ENCODE results near the gene CEP70.

CEP70 gene

DNA sequence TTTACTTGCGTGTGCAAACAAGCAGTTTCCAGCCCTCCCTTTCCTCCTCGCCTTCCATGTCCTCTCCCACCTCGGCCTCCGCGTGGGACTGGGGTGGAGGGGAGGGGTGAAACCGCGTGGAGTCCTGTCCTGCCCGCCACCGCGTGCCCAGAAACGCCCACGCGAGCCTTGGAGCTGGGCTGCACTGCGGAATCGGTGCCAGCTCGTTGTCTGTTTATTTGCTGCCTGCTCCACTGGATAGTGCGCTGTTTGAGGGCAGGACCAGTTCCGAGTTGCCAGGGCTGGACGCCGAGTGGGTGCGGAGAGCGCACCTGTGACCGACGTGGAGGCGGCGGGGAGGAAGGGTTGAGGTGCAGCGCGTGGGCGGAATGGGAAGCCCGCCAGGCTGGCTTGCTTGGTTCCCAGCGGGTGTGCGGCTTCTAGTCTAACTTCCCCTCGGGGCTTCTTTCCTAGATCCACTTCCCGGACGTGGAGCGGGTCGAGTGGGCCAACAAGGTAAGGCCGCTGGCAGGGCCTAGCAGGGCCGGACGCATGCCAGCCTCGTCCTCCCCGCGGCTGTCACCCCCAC, 142.4 kb downstream of the CEP70 start:
- no peak for DNase-seq (ENCODE audit: low read depth)

DNA sequence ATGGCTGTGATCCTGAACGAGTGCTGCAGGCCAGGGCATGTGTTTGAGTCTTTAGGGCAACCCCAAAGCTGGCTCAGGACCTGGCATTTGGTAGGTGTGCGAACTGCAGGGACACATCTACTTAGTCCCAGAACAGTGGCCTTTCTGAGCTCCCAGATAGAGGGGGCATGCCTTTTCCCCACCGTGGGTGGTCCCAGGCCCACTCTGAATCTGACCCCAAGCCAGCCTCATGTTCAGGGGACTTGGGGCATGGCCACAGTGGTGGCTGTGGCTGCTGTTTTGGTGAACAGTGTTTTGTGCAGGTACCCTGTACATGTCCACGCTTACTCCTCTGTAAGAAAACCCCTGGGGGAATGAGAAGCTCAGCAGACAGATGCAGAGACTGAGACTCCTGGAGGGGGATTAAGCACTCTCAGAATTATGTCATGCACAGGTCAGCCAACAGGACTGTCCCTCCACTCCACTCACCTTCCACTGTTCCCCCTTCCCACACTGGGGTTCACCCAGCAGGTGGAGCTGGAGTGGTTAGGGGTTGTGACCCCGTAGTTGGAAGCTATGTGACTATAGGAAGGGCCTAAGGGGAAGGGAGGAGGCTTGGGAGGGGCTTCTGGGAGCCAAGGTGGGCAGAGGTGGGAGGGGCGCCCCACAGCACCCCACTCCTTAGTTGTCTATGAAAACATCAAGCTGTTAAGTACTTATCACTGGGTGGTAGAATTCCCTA, 143.2 kb downstream of the CEP70 start:
- DNase-seq (ENCODE audit: low read depth) = no peak

DNA sequence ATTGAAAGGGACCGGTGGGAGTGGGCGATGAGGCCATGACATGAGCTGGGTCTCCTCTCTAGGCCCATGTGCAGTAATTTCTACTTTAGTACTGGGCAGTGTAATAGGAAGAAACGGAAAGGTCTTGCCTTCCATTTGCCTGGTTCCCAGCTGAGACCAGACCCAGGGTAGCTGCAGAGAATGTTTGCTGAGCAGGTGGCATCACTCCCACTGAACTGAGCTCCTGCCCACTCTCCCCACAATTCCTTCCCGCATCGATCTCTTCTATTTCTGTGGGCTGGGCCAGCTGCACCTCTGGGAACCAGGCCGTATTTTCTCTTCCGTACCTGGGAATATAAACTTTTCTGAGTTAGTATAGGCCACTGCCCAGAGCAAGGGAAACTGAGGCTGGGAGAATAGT, 143.9 kb downstream of the CEP70 start:
- no peak for DNase-seq (ENCODE audit: low read depth)

DNA sequence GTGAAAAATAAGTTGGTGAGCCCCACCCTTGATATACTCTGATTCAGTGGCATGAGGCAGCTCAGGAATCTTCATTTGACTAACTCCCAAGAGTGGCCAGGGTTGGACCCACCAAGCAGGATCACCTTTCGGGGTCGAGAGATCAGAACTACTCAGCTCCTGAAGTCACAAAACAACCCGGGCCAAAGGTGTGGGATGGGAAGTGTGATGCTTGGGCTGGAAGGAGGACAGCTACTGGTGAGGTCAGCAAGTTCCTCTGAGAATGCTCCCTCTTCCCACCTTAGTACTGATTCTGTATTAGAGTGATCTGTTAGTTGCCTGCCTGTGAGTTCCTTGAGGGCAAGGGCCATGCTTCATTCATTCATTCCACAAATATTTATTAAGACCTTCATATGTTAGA, 144.6 kb downstream of the CEP70 start:
- no peak for DNase-seq (ENCODE audit: low read depth)

GRCh38 chr3:138448631-138449030, 145.4 kb downstream of the CEP70 start:
- no peak for DNase-seq (ENCODE audit: low read depth)

DNA sequence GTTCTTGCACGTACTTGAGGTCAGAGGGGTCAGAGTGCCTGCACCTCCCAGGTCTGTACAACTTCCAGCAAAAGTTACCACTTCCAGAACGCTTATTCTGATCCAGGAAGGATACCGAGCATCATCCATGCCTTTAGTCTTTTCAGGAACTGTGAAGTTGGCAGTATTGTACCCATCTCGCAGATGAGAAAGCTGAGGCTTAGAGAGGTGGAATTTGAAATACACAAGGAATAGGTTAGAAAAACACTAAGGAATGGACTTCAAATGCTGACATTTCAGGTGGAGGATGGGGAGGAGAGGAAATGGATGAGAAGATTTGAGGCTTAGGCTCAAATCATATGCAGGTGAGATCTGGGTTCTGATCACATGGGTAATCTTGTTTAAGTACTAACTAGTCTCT, 148.4 kb downstream of the CEP70 start:
- DNase-seq (ENCODE audit: low read depth) = no peak

- no peak for DNase-seq (ENCODE audit: low read depth)
These were observed 148.8 kb downstream of the CEP70 start for GRCh38 chr3:138445236-138445635.
